Spleen (tissue), 3 donors: ENCODE results near the gene PRG3.

ENCODE experiments used
- POLR2A ChIP-seq, 3 donors: fragments of 450-650 bp; IDR thresholded peaks; one replicate each; pipeline ENCODE4 v1.5.1; 2017; ENCODE audit warnings: antibody characterized with exemption in 3 of 3, mild to moderate bottlenecking in 1 of 3
- POLR2AphosphoS5 ChIP-seq, 3 donors: sonication (generic); formaldehyde crosslinking; IDR thresholded peaks; one replicate each; pipeline ENCODE4 v1.5.1; 2017; ENCODE audit warnings: antibody characterized with exemption in 3 of 3

DNA sequence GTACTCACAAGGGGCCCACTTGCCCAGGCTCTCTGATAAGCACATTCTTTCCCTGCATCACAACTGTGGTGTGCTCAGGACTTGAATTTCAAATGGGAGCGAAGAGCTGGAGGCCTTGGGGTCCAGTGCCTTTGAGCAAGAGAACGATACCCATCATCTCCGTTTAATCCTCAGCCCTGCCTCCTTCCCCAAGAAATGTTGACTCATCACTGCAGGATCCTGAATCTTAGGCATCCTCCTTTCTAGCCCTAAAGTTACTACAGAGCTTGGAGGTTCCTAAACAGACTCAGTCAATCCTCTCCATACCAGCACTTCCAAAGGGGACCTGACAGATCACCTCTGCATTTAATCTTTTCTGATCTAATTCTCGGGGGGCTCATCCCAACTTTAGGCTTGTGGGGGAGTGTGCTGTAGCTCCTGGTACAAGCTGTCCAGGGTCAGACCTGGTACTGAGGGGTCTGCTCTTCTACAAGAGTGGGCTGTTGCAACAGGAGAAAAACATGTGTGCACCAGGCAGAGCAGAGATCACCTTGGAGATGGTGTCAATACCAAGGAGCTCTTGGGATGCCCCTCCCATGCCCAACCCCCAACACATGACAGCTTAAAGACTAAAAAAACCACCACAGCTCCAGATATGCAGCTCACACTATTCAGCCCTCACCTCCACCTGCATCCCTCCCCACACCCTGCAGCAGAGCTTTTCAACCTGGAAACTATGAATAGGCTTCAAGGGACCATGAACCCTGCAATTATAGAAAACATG lies 13.4 kb upstream of the PRG3 start:
- TF ChIP-seq POLR2AphosphoS5 (IDR thresholded peaks at IDR 0.05) = no peak
- TF ChIP-seq POLR2A (IDR thresholded peaks at IDR 0.05) = no peak
